ENCODE measurements around the gene KRTAP6-3.

KRTAP6-3 gene

GRCh38 chr21:30561957-30562356 is 30.3 kb upstream of the KRTAP6-3 start:
- no peaks in the 10 kb centered on the region for H3K27me3 ChIP-seq (ENCODE audit: control insufficient read depth in 1 of 2, insufficient read depth in 1 of 2, low read length in 2 of 2)
- no peak overlapping the region for H3K4ac ChIP-seq (ENCODE audit: low read depth in 1 of 2, low read length in 2 of 2)
- no peaks in the 10 kb centered on the region for H3K36me3 ChIP-seq (ENCODE audit: control insufficient read depth in 1 of 2, insufficient read depth in 2 of 2, low read depth in 1 of 2, low read length in 2 of 2)
- no peaks in the 10 kb centered on the region for H3K79me1 ChIP-seq (replicated peaks; ENCODE audit: low read length, poor library complexity, severe bottlenecking)
- no peak overlapping the region for H2AK5ac ChIP-seq (ENCODE audit: low read length, severe bottlenecking)
- H3K9me3 ChIP-seq (ENCODE audit: control insufficient read depth, low read length), result no peaks in the 10 kb centered on the region
- no peak overlapping the region for H2BK120ac ChIP-seq (ENCODE audit: low read depth, low read length)
- H3K23ac ChIP-seq (ENCODE audit: low read length in 2 of 2), result no peak overlapping the region
- no peak overlapping the region for H4K8ac ChIP-seq (ENCODE audit: low read length)
- no peak overlapping the region for H3K27ac ChIP-seq (ENCODE audit: low read length, poor library complexity, severe bottlenecking)
- H3K18ac ChIP-seq (ENCODE audit: low read depth in 1 of 2, low read length in 2 of 2), result no peak overlapping the region
- H3K4me3 ChIP-seq (ENCODE audit: insufficient read depth in 1 of 2, low read depth in 1 of 2, low read length in 2 of 2), result no peak overlapping the region
- 75% methylated on average over 1 of the region's 2 CpGs for WGBS
- H2BK15ac ChIP-seq (ENCODE audit: low read depth, poor library complexity, severe bottlenecking), result no peak overlapping the region
- H3K14ac ChIP-seq (ENCODE audit: low read length in 2 of 2), result no peak overlapping the region
- H3K4me2 ChIP-seq (ENCODE audit: low read length, poor library complexity, severe bottlenecking), result no peak overlapping the region
- no peak overlapping the region for H2BK5ac ChIP-seq (ENCODE audit: low read depth, low read length, poor library complexity, severe bottlenecking)
- no peaks in the 10 kb centered on the region for H3K4me1 ChIP-seq (ENCODE audit: control insufficient read depth, insufficient read depth, low read depth, low read length)
- H3K9ac ChIP-seq (ENCODE audit: low read length), result no peak overlapping the region
- H4K91ac ChIP-seq (ENCODE audit: low read length), result no peak overlapping the region
- no peak for DNase-seq
- no peak overlapping the region for H2BK12ac ChIP-seq (ENCODE audit: low read length in 2 of 2)
- no peak overlapping the region for H2AFZ ChIP-seq (ENCODE audit: low read depth, low read length)

GRCh38 chr21:30563072-30563471 is 29.2 kb upstream of the KRTAP6-3 start:
- Histone ChIP-seq H3K4me2 (ENCODE audit: low read length, poor library complexity, severe bottlenecking) (no peak overlapping the region), H2AFZ (ENCODE audit: low read depth, low read length) (no peak overlapping the region), H4K91ac (ENCODE audit: low read length) (no peak overlapping the region), H3K36me3 (ENCODE audit: control insufficient read depth in 1 of 2, insufficient read depth in 2 of 2, low read depth in 1 of 2, low read length in 2 of 2) (no peaks in the 10 kb centered on the region), H2BK15ac (ENCODE audit: low read depth, poor library complexity, severe bottlenecking) (no peak overlapping the region), H3K9me3 (ENCODE audit: control insufficient read depth, low read length) (no peaks in the 10 kb centered on the region), H2BK5ac (ENCODE audit: low read depth, low read length, poor library complexity, severe bottlenecking) (no peak overlapping the region), H2BK120ac (ENCODE audit: low read depth, low read length) (no peak overlapping the region), H3K4me1 (ENCODE audit: control insufficient read depth, insufficient read depth, low read depth, low read length) (no peaks in the 10 kb centered on the region), H3K14ac (ENCODE audit: low read length in 2 of 2) (no peak overlapping the region), H2BK12ac (ENCODE audit: low read length in 2 of 2) (no peak overlapping the region), H3K18ac (ENCODE audit: low read depth in 1 of 2, low read length in 2 of 2) (no peak overlapping the region), H3K4ac (ENCODE audit: low read depth in 1 of 2, low read length in 2 of 2) (no peak overlapping the region), H3K79me1 (replicated peaks; ENCODE audit: low read length, poor library complexity, severe bottlenecking) (no peaks in the 10 kb centered on the region), H3K4me3 (ENCODE audit: insufficient read depth in 1 of 2, low read depth in 1 of 2, low read length in 2 of 2) (no peak overlapping the region), H3K27ac (ENCODE audit: low read length, poor library complexity, severe bottlenecking) (no peak overlapping the region), H4K8ac (ENCODE audit: low read length) (no peak overlapping the region), H3K27me3 (ENCODE audit: control insufficient read depth in 1 of 2, insufficient read depth in 1 of 2, low read length in 2 of 2) (no peaks in the 10 kb centered on the region), H2AK5ac (ENCODE audit: low read length, severe bottlenecking) (no peak overlapping the region), H3K23ac (ENCODE audit: low read length in 2 of 2) (no peak overlapping the region), H3K9ac (ENCODE audit: low read length) (no peak overlapping the region)
- DNase-seq, result no peak
- WGBS, result 41% methylated on average over 5 of the region's 6 CpGs

GRCh38 chr21:30563630-30564029 is 28.6 kb upstream of the KRTAP6-3 start:
- Histone ChIP-seq H3K36me3 (ENCODE audit: control insufficient read depth in 1 of 2, insufficient read depth in 2 of 2, low read depth in 1 of 2, low read length in 2 of 2) (no peaks in the 10 kb centered on the region), H3K9me3 (ENCODE audit: control insufficient read depth, low read length) (no peaks in the 10 kb centered on the region), H3K4me1 (ENCODE audit: control insufficient read depth, insufficient read depth, low read depth, low read length) (no peaks in the 10 kb centered on the region), H3K27me3 (ENCODE audit: control insufficient read depth in 1 of 2, insufficient read depth in 1 of 2, low read length in 2 of 2) (no peaks in the 10 kb centered on the region), H3K4me3 (ENCODE audit: insufficient read depth in 1 of 2, low read depth in 1 of 2, low read length in 2 of 2) (no peak overlapping the region), H2AK5ac (ENCODE audit: low read length, severe bottlenecking) (no peak overlapping the region), H3K79me1 (replicated peaks; ENCODE audit: low read length, poor library complexity, severe bottlenecking) (no peaks in the 10 kb centered on the region), H3K9ac (ENCODE audit: low read length) (no peak overlapping the region), H2BK5ac (ENCODE audit: low read depth, low read length, poor library complexity, severe bottlenecking) (no peak overlapping the region), H3K4ac (ENCODE audit: low read depth in 1 of 2, low read length in 2 of 2) (no peak overlapping the region), H3K23ac (ENCODE audit: low read length in 2 of 2) (no peak overlapping the region), H2AFZ (ENCODE audit: low read depth, low read length) (no peak overlapping the region), H4K91ac (ENCODE audit: low read length) (no peak overlapping the region), H3K14ac (ENCODE audit: low read length in 2 of 2) (no peak overlapping the region), H2BK12ac (ENCODE audit: low read length in 2 of 2) (no peak overlapping the region), H3K27ac (ENCODE audit: low read length, poor library complexity, severe bottlenecking) (no peak overlapping the region), H3K18ac (ENCODE audit: low read depth in 1 of 2, low read length in 2 of 2) (no peak overlapping the region), H2BK120ac (ENCODE audit: low read depth, low read length) (no peak overlapping the region), H2BK15ac (ENCODE audit: low read depth, poor library complexity, severe bottlenecking) (no peak overlapping the region), H4K8ac (ENCODE audit: low read length) (no peak overlapping the region), H3K4me2 (ENCODE audit: low read length, poor library complexity, severe bottlenecking) (no peak overlapping the region)
- 80% methylated on average over 1 of the region's 2 CpGs for WGBS
- DNase-seq, result no peak

- Histone ChIP-seq H3K9ac (ENCODE audit: low read length) (no peak overlapping the region), H3K36me3 (ENCODE audit: control insufficient read depth in 1 of 2, insufficient read depth in 2 of 2, low read depth in 1 of 2, low read length in 2 of 2) (no peaks in the 10 kb centered on the region), H2BK5ac (ENCODE audit: low read depth, low read length, poor library complexity, severe bottlenecking) (no peak overlapping the region), H3K23ac (ENCODE audit: low read length in 2 of 2) (no peak overlapping the region), H4K8ac (ENCODE audit: low read length) (no peak overlapping the region), H3K27ac (ENCODE audit: low read length, poor library complexity, severe bottlenecking) (no peak overlapping the region), H2BK12ac (ENCODE audit: low read length in 2 of 2) (no peak overlapping the region), H3K4me3 (ENCODE audit: insufficient read depth in 1 of 2, low read depth in 1 of 2, low read length in 2 of 2) (no peak overlapping the region), H2BK15ac (ENCODE audit: low read depth, poor library complexity, severe bottlenecking) (no peak overlapping the region), H3K4me1 (ENCODE audit: control insufficient read depth, insufficient read depth, low read depth, low read length) (no peaks in the 10 kb centered on the region), H3K14ac (ENCODE audit: low read length in 2 of 2) (no peak overlapping the region), H3K9me3 (ENCODE audit: control insufficient read depth, low read length) (no peaks in the 10 kb centered on the region), H3K4me2 (ENCODE audit: low read length, poor library complexity, severe bottlenecking) (no peak overlapping the region), H3K27me3 (ENCODE audit: control insufficient read depth in 1 of 2, insufficient read depth in 1 of 2, low read length in 2 of 2) (no peaks in the 10 kb centered on the region), H2BK120ac (ENCODE audit: low read depth, low read length) (no peak overlapping the region), H3K18ac (ENCODE audit: low read depth in 1 of 2, low read length in 2 of 2) (no peak overlapping the region), H4K91ac (ENCODE audit: low read length) (no peak overlapping the region), H3K79me1 (replicated peaks; ENCODE audit: low read length, poor library complexity, severe bottlenecking) (no peaks in the 10 kb centered on the region), H3K4ac (ENCODE audit: low read depth in 1 of 2, low read length in 2 of 2) (no peak overlapping the region), H2AK5ac (ENCODE audit: low read length, severe bottlenecking) (no peak overlapping the region), H2AFZ (ENCODE audit: low read depth, low read length) (no peak overlapping the region)
- DNase-seq, result no peak
These were observed 24.6 kb upstream of the KRTAP6-3 start for GRCh38 chr21:30567617-30568016.

Measured in mesenchymal stem cell (in vitro differentiated cells and primary cell).